ENCODE results near the gene CAPN15.
A peak's percentile ranks its signal among the peaks of the same experiment; 100 is the strongest.

The CAPN15 gene

DNA sequence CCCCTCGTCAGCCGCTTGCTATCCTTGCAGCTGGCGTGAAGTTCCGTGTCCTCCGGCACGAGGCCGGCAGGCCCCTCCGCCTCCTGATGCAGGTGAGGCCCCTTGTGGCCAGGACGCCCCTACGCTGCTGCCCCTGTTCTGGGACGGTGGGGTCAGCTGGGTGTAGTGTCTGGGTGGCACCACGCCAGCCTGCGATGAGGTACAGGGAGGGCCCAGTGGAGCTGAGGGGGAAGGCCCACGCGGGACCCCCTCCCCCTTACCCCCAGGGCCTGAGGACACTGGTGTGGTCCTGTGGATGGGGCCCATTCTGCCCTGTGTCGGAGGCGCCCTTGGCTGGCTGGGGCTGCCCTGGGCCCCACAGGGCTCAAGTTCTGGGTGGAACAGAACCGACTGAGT, 54.7 kb downstream of the CAPN15 start:
- no peaks in the 10 kb centered on the region for H3K36me3 ChIP-seq (ENCODE audit: control insufficient read depth, insufficient read depth, low read length)
- peaks cover 11% of the 10 kb centered on the region for H3K27me3 ChIP-seq (ENCODE audit: control insufficient read depth, insufficient read depth, low read length)
- no peak overlapping the region for H3K4me3 ChIP-seq (ENCODE audit: low read length)
- H3K9ac ChIP-seq (ENCODE audit: low read length): no peak overlapping the region
- no peaks in the 10 kb centered on the region for H3K9me3 ChIP-seq (ENCODE audit: control insufficient read depth, low read length)
- peaks cover 13% of the 10 kb centered on the region for H3K4me1 ChIP-seq (ENCODE audit: control insufficient read depth, insufficient read depth, low read length)

DNA sequence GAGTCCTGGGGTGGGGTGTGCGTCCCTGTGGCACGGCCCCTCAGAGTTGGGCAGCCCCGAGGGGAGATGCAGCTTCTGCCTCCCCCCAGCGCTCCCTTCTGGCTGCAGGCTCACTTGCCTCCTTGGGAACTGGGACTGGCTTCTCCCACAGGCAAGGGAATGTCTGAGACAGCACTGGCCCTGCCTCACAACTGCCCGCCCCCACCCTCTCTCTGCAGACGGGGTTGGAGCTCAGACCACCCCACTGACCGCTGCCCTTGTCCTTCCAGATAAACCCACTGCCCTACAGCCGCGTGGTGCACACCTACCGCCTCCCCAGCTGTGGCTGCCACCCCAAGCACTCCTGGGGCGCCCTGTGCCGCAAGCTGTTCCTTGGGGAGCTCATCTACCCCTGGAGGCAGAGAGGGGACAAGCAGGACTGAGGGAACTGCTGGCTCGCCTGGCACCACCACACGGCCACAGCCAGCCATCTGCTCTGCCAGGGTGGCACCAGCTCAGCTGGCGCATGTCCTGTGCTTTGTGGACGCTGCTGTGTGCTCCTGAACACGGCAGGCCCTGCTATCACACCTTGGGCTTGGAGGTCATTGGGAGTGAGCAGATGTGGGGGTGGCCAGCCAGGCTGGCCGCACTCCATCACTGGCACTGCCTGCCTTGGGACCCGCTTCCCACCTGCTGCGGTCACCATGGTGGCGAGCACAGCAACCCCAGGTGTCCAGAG, 55.3 kb downstream of the CAPN15 start:
- Histone ChIP-seq H3K27me3 (ENCODE audit: control insufficient read depth, insufficient read depth, low read length) (peaks cover 11% of the 10 kb centered on the region), H3K9ac (ENCODE audit: low read length) (no peak overlapping the region), H3K4me1 (ENCODE audit: control insufficient read depth, insufficient read depth, low read length) (peaks cover 14% of the 10 kb centered on the region), H3K4me3 (ENCODE audit: low read length) (no peak overlapping the region), H3K9me3 (ENCODE audit: control insufficient read depth, low read length) (no peaks in the 10 kb centered on the region), H3K36me3 (ENCODE audit: control insufficient read depth, insufficient read depth, low read length) (no peaks in the 10 kb centered on the region)

DNA sequence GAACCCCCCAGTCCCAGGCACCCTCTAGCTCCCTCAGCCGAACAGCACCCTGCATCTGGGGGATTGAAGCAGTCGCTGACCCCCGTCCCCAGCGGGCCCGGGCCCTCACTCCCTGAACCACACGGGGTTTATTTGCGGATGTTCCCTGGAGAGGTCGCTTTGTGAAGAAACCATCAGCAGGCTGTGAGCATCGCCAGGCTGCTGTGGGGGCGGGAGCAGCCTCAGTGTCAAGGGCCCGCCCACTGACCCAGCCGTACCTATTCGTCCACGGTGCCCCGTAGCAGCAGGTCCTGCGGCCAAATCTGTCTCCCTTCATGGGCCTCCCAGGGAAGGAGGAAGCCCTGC, 55.9 kb downstream of the CAPN15 start:
- no peaks in the 10 kb centered on the region for H3K9me3 ChIP-seq (ENCODE audit: control insufficient read depth, low read length)
- H3K4me3 ChIP-seq (ENCODE audit: low read length): no peak overlapping the region
- no peak overlapping the region for H3K9ac ChIP-seq (ENCODE audit: low read length)
- no peaks in the 10 kb centered on the region for H3K36me3 ChIP-seq (ENCODE audit: control insufficient read depth, insufficient read depth, low read length)
- peaks cover 21% of the 10 kb centered on the region for H3K4me1 ChIP-seq (ENCODE audit: control insufficient read depth, insufficient read depth, low read length)
- H3K27me3 ChIP-seq (ENCODE audit: control insufficient read depth, insufficient read depth, low read length): peaks cover 11% of the 10 kb centered on the region

DNA sequence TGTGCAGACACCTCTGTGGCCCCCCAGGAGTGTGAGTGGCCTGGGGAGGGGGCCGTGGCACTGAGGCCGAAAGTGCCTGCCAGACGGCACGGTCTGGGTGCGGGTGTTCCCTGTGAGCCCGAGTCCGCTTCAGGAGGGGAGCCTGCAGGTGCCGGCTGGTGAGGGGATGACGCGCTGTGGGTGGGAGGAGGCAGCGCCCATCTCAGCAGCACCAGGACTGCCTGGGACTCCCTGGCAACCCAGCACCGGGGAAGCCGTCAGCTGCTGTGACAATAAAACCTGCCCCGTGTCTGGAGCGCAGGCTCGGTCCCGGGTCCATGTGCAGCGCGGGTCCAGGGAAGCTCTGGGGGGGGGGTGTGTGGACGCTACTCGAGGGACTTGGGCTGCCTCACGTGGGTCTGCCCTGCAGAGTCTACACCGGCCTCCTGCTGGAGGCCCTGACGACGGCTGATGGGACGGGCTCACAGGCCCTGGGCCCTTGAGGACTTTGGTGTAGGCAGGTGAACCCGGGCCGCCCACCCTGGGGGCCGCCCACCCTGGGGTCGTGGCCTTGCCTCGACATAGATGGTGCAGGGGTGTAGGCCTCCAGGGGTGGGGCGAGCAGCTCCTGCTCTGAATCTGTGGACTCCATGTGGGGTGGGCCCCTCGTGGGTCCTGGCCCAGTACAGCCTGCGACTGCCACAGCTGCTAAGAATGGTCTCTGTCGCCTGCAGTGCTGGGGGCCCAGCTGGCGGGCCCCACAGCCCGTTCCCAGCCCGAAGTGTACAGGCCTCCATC, 56.5 kb downstream of the CAPN15 start:
- H3K9ac ChIP-seq (ENCODE audit: low read length): no peak overlapping the region
- H3K36me3 ChIP-seq (ENCODE audit: control insufficient read depth, insufficient read depth, low read length): no peaks in the 10 kb centered on the region
- peaks cover 11% of the 10 kb centered on the region for H3K27me3 ChIP-seq (ENCODE audit: control insufficient read depth, insufficient read depth, low read length)
- H3K4me3 ChIP-seq (ENCODE audit: low read length): no peak overlapping the region
- peaks cover 21% of the 10 kb centered on the region for H3K4me1 ChIP-seq (ENCODE audit: control insufficient read depth, insufficient read depth, low read length)
- no peaks in the 10 kb centered on the region for H3K9me3 ChIP-seq (ENCODE audit: control insufficient read depth, low read length)

DNA sequence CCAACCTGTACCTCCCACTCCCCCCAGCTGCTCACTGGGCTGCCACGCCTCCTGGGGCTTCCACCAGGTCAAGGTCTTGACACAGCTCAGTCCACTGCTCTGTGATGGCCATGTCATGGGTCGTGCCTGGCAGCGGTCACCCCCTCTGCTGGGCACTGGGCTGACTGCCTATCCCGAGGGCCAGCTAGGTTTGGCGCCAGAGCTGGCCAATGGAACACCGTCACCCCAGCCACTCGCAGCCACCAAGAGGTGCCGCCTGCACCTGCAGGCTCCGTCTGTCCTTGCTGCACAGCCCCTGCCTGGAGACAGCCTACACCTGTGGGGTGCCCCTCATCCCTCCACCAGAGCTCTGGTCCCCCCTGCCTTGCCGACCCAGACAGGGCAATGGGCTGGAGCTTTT, 57.8 kb downstream of the CAPN15 start:
- Histone ChIP-seq H3K9ac (ENCODE audit: low read length) (no peak overlapping the region), H3K4me1 (ENCODE audit: control insufficient read depth, insufficient read depth, low read length) (peaks cover 21% of the 10 kb centered on the region), H3K36me3 (ENCODE audit: control insufficient read depth, insufficient read depth, low read length) (no peaks in the 10 kb centered on the region), H3K27me3 (ENCODE audit: control insufficient read depth, insufficient read depth, low read length) (peaks cover 11% of the 10 kb centered on the region), H3K9me3 (ENCODE audit: control insufficient read depth, low read length) (no peaks in the 10 kb centered on the region), H3K4me3 (ENCODE audit: low read length) (no peak overlapping the region)

DNA sequence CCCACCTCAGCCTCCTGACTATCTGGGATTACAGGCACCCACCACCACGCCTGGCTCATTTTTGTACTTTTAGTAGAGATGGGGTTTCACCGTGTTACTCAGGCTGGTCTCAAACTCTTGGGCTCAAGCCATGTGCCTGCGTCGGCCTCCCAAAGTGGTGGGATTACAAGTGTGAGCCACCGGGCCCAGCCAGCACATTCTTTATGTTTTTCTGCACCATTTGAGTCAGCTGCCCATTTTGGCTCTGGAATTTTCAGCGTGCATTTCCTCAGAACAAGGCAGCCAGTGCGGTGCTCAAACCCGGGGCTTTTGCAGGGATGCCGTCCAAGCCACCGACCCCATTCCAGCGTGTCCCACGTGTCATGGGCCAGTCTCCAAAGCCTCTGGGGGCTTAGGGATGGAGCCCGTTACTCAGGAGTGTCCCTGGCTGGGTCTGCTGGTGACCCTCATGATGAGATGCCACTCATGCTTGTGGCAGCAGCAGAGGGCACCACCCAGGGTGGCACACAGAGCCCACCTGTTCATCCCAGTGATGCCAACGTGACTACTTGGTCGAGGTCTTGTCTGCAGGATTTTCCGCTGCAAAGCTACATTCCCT, 58.6 kb downstream of the CAPN15 start:
- H3K9ac ChIP-seq (ENCODE audit: low read length): no peak overlapping the region
- H3K9me3 ChIP-seq (ENCODE audit: control insufficient read depth, low read length): no peaks in the 10 kb centered on the region
- no peak overlapping the region for H3K4me3 ChIP-seq (ENCODE audit: low read length)
- H3K36me3 ChIP-seq (ENCODE audit: control insufficient read depth, insufficient read depth, low read length): no peaks in the 10 kb centered on the region
- peaks cover 11% of the 10 kb centered on the region for H3K27me3 ChIP-seq (ENCODE audit: control insufficient read depth, insufficient read depth, low read length)
- peaks cover 21% of the 10 kb centered on the region for H3K4me1 ChIP-seq (ENCODE audit: control insufficient read depth, insufficient read depth, low read length)

DNA sequence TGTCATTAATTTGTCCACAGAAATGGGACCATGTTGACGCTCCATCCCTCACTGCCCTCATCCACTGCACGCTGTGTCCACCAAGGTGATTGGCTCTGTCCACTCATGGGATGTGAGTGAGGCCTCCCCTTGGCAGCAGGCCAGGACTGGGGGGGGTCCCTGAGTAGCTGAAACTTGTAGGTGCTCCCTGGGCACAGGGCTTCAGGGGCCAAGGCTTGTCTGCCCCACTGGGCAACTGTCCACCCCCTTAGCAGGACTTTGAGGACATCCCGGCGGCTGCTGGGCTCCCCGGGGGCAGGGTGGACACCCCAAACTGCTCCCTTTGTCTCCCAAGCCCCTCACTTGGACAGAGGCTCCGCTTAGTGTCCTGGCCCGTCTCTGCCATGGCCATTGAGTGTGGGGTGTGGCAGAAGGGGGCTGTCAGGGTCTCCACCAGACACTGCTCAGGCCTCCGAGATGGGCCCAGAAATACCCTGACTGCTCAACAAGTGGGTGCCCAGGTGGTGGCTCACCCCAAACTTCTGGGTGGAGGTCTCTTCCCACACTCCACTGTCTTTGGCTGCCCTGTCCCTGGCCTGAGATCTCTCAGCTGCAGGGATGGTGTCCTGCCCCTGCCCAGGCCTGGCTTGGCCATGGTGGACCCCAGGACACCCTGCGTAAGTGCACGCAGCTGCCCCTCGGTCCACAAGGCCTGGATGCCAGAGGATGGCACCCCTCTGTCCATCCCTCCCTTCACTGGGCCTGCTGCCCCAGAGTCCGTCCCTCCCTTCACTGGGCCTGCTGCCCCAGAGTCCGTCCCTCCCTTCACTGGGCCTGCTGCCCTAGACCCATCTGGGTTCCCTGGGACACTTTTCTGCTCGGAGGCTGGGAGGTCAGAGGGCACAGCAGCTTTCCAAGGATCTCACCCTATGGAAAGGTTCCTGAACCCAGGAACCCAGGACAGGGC, 59.4 kb downstream of the CAPN15 start:
- H3K9me3 ChIP-seq (ENCODE audit: control insufficient read depth, low read length): no peaks in the 10 kb centered on the region
- H3K4me1 ChIP-seq (ENCODE audit: control insufficient read depth, insufficient read depth, low read length): peaks cover 24% of the 10 kb centered on the region
- no peak overlapping the region for H3K4me3 ChIP-seq (ENCODE audit: low read length)
- no peak overlapping the region for H3K9ac ChIP-seq (ENCODE audit: low read length)
- no peaks in the 10 kb centered on the region for H3K36me3 ChIP-seq (ENCODE audit: control insufficient read depth, insufficient read depth, low read length)
- H3K27me3 ChIP-seq (ENCODE audit: control insufficient read depth, insufficient read depth, low read length): peaks cover 11% of the 10 kb centered on the region

DNA sequence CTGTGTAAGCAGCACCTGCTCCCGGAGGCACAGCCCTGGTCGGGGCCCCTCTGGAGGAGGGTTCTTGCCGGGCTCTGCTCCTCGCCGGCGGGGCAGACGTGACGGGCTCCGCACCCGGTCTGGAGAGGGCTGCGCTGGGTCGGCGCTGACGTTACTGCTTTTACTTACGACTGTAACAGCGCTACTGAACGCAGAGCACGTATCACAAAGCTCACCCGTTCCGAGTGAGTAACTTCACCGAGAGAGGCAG, 61.1 kb downstream of the CAPN15 start:
- no peaks in the 10 kb centered on the region for H3K9me3 ChIP-seq (ENCODE audit: control insufficient read depth, low read length)
- H3K9ac ChIP-seq (ENCODE audit: low read length): peak overlapping the region; percentile 80
- H3K27me3 ChIP-seq (ENCODE audit: control insufficient read depth, insufficient read depth, low read length): peaks cover 11% of the 10 kb centered on the region
- H3K4me1 ChIP-seq (ENCODE audit: control insufficient read depth, insufficient read depth, low read length): peaks cover 40% of the 10 kb centered on the region
- H3K4me3 ChIP-seq (ENCODE audit: low read length): peak overlapping the region; percentile 58
- H3K36me3 ChIP-seq (ENCODE audit: control insufficient read depth, insufficient read depth, low read length): no peaks in the 10 kb centered on the region

DNA sequence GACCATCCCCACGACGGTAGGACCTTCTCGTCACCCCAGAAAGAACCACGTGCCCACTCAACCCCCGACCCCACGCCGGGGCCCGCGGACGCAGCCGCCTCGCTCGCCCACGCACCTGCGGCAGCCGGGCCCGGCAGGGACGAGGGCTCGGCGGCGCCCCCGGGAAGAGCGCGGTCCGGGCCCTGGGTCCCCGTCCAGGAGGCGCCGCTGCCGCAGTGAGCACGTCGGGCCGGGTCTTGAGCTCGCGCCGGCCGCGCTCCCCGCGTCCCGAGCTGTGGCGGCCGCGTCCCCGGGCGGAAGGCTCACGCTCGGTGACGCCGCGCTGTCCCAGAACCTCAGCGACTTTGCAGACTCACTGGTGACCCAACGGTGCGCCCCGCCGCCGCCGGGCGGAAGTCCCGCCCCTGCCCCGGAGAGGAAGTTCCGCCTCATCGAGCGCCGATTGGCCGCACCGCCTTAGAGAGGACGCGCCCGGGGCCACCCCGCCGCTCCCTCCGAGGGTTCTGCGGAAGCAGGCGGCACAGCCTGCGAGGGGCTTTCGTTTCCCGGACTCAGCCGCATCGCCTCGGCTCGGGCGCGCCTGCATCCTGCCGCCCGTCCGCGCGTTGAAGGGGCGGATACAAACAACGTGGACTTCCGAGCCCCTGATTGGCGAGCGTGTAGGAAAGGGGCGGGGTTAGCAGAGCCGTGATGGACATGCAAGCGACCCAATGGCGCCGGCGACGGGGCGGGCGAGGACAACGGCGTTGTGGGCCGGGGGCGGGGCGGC, 61.6 kb downstream of the CAPN15 start:
- peak overlapping the region; percentile 58 for H3K4me3 ChIP-seq (ENCODE audit: low read length)
- no peaks in the 10 kb centered on the region for H3K36me3 ChIP-seq (ENCODE audit: control insufficient read depth, insufficient read depth, low read length)
- H3K9me3 ChIP-seq (ENCODE audit: control insufficient read depth, low read length): no peaks in the 10 kb centered on the region
- peak overlapping the region; percentile 80 for H3K9ac ChIP-seq (ENCODE audit: low read length)
- H3K27me3 ChIP-seq (ENCODE audit: control insufficient read depth, insufficient read depth, low read length): peaks cover 11% of the 10 kb centered on the region
- H3K4me1 ChIP-seq (ENCODE audit: control insufficient read depth, insufficient read depth, low read length): peaks cover 45% of the 10 kb centered on the region

DNA sequence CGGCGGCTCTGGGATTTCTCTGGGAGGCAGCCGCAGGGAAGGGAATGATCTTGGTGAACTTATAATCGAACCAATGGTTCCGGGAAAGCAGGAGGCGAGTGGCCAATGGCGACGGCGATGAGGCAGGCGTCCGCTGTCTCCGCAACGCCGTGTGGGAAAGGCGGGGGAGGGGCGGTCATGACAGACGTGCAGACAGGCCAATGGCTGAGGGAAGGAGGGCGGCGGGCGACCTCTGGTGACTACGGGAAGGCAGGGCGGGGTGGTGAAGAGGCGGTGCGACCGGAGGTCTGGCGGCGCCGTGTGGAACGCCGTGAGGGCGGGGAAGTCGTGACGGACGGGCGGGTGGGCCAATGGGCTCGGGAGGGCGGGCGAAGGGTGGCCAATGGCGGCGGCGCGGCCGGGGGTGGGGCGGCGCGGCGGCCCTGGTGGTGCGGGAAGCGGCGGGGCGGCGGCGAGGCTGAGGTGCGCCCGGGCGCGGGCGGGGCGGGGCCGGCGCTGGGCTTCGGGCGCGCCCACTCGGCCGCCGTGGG, 62.2 kb downstream of the CAPN15 start, which contains the start of gene RAB40C:
RAB40C (plus strand) TSS at position 409 of the 530 bp plus-strand sequence. CDS start 226 bp downstream, outside the sequence.
- Histone ChIP-seq H3K4me1 (ENCODE audit: control insufficient read depth, insufficient read depth, low read length) (peaks cover 51% of the 10 kb centered on the region), H3K4me3 (ENCODE audit: low read length) (peak within 1 kb of the TSS; percentile 91), H3K36me3 (ENCODE audit: control insufficient read depth, insufficient read depth, low read length) (no peaks in the 10 kb centered on the region), H3K9ac (ENCODE audit: low read length) (peak within 1 kb of the TSS; percentile 89), H3K27me3 (ENCODE audit: control insufficient read depth, insufficient read depth, low read length) (peaks cover 11% of the 10 kb centered on the region), H3K9me3 (ENCODE audit: control insufficient read depth, low read length) (no peaks in the 10 kb centered on the region)

DNA sequence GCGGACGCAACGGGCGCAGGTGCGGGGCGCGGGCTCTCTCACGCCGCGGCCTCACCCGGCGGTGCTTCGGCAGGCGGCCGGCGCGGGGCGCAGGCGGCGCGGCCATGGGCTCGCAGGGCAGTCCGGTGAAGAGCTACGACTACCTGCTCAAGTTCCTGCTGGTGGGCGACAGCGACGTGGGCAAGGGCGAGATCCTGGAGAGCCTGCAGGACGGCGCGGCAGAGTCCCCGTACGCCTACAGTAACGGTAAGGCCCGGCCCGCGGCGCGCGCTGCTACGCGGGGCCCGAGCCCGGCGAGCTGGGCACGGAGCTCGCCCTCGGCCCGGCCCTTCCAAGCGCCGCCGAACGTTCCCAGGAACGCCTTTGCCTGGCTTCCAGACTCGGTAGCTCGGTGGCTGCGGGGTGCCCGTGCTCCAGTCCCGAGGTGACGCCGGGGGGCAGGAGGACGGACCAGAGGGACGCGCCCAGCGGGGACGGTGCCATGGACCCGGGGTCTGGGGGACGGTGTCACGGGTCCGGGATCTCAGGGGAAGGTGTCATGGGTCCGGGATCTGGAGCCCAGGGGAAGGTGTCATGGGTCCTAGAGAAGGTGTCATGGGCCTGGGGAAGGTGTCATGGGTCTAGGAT, 62.8 kb downstream of the CAPN15 start:
- Histone ChIP-seq H3K36me3 (ENCODE audit: control insufficient read depth, insufficient read depth, low read length) (no peaks in the 10 kb centered on the region), H3K4me1 (ENCODE audit: control insufficient read depth, insufficient read depth, low read length) (peaks cover 56% of the 10 kb centered on the region), H3K9me3 (ENCODE audit: control insufficient read depth, low read length) (no peaks in the 10 kb centered on the region), H3K4me3 (ENCODE audit: low read length) (peak overlapping the region; percentile 91), H3K9ac (ENCODE audit: low read length) (peak overlapping the region; percentile 89), H3K27me3 (ENCODE audit: control insufficient read depth, insufficient read depth, low read length) (peaks cover 10% of the 10 kb centered on the region)
